HG03432 (cell line): ENCODE measurements around the gene PFKL.

Experiments
- ATAC-seq: cut with Tn5 transposase; IDR thresholded peaks from one replicate; pipeline ENCODE4 v1.9.1; 2021; ENCODE audit warnings: mild to moderate bottlenecking, moderate library complexity; ENCODE audit not compliant: unreplicated experiment

The PFKL gene

DNA sequence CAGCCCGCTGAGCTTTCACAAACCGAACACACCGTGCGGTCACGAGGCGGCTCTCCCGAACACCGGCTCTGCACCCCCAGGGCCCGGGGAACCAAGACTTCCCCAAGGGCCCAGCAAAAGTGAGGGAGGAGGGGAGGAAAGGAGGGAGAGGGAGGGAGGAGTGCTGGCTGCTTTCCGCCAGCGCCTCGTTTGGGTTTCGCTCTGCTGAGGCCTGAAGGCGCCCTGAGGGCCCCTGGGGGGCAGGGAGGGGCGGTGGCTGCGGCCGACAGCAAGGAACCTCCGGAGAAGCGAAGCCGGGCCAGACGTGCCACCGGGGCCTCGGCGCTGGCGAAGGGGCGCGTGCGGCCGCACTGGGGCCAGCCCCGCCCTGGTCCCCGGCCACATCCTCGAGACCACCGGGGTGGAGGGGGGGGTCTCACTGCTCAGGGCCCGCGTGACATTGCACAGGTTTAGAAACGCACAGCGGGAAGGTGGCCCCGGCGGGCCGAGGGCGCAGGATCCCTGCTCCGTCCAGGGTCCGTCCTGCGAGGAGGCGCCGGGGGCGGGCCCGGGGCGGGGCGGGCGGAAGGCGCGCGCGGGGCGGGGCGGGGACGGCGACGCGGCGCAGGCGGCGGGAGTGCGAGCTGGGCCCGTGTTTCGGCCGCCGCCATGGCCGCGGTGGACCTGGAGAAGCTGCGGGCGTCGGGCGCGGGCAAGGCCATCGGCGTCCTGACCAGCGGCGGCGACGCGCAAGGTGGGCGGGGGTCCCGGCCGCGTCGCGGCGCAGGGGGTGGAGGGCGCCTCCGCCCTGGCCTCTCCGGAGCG lies at the start of gene PFKL:
Gene PFKL (plus strand): TSS at position 596 of the 804 bp plus-strand sequence. CDS start 53 bp downstream, at position 649.
- peak; percentile 58 for ATAC-seq

DNA sequence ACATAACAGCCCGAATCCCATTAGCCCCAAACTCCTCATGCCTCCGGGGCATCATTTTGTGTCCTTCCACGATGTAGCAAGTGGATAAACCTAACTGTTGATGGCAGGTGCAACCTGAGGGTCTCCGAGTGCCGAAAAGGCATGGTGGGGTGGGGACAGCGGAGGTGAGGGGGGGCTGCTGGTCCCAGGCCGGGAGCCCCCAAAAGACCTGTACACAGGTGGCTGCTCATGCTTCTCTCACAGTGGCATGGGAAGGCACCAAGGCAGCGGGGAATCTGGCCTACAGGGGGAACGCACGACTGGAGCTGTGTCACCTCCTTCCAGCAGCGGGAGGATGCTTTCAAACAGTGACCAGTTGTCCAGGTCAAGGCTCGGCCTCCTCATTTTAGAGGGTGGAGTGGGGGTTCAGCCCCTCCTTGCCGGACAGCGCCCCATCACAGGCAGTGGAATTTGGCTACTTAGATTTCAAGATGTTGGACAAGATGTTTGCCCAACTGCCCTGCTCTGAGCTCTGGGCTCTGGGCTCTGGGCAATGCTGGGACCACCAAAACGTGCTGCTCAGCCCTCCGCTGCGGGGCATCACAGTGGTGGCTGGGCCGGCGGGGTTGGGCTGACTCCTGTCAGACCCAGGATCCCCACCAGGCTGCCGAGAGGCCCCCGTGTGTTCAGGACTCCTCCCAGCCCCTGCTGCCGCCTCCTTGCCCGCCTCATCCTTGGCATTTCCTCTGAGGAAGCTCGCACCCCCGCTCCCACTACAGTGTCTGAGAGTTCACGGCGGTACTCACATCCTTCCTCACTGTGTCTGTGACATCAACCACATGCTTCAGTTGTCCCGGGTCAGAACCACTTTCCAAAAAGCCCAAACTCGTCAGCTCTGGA lies 45.8 kb upstream of the PFKL start:
- no peak for ATAC-seq

DNA sequence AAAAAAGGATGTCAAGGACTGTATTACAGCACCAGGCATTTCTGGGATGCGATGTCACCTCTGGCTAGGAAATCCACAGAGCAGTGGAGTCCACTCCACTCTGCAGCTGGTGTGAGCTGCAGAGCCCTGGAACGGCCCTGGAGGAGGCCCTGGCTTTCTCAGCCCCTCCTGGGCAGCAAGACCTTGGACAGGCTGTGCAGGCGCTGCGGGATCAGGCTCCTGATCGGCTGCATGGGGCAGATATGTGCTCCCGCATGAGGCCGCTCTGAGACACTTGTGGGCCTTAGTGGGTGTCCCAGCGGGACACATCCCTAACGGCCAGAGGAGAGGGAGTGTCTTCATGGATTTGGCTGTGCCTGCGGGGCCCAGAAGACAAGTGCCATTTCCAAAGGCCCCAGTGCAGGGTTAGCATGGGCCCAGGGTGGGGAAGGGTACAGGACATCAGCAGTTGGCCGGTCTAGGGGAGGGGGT lies 44.3 kb upstream of the PFKL start:
- ATAC-seq, result no peak

DNA sequence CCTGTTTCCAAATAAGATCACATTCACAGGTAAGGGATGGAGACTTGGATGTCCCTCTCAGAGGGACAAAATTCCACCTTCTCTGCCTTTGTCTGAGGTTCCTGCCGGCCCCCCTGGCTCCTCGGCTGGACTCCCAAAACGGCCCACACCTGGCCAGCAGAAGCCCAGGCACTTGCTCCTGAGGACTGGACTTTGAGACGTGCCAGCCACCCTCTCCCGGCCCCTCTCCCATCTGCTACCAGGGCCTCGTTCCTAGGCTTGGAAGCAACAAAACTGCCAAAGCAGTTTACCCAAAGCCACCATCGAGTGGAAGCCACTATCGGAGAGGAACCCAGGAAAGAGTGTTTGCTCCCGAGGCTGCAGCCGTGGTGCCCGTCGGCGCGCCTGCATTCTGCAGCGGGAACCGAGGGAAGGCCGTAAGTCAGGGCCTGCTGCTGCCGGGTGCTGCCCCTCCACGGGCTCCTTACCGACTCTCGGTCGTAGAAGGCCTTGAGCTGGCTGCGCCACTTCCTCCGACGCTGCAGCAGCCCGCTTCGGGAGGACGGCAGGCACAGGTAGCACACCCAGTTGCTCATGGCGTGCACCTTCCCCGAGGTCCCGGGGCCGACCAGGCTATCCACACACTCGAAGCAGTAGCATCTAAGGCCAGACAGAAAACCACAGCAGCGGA lies 41.7 kb upstream of the PFKL start:
- ATAC-seq, result no peak

DNA sequence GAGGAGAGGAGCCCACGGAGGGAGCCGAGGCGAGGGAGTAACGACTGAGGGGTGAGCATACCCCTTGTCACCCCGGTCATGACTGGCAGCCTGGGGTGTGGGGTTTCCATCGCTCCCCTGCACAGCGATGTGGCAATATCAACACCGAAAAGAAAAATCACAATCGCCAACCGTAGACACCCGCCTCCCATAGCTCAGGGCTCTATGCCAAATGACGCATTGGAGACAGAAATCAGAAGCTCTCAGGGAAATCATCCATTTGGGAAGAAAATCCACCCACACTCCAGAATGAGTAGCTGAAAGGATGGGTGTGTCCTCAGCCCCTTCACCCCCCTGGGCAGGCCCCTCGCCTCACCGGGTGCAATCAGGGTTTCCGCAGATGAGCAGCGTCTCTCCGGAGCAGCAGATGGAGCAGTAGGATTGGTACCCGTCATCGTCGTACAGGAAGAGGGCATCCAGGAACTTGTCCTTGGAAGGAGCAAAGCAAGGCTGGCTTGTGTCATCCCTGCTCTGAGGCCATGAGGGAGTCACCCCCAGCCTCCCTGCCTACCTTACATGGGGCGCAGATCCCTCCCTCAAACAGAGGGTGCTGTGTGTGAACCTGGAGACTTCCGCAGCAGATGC lies 40.7 kb upstream of the PFKL start:
- no peak for ATAC-seq

DNA sequence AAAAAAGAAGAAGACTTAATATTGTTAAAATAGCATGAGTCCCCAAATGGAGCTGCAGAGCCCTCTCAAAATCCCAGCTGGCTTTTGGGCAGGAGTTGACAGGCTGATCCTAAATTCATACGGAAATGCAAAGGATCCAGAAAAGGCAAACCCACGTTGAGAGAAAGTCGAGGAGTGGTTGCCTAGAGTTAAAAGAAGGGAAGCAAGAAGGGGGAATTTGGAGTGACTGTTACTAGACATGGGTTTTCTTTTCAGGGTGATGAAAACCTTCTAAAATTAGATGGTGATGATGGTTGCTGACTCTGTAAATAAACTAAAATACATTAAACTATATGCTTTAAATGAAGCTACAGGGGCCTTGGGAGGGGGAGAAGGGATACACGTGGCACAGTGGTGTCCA lies 39.8 kb upstream of the PFKL start:
- no peak for ATAC-seq

DNA sequence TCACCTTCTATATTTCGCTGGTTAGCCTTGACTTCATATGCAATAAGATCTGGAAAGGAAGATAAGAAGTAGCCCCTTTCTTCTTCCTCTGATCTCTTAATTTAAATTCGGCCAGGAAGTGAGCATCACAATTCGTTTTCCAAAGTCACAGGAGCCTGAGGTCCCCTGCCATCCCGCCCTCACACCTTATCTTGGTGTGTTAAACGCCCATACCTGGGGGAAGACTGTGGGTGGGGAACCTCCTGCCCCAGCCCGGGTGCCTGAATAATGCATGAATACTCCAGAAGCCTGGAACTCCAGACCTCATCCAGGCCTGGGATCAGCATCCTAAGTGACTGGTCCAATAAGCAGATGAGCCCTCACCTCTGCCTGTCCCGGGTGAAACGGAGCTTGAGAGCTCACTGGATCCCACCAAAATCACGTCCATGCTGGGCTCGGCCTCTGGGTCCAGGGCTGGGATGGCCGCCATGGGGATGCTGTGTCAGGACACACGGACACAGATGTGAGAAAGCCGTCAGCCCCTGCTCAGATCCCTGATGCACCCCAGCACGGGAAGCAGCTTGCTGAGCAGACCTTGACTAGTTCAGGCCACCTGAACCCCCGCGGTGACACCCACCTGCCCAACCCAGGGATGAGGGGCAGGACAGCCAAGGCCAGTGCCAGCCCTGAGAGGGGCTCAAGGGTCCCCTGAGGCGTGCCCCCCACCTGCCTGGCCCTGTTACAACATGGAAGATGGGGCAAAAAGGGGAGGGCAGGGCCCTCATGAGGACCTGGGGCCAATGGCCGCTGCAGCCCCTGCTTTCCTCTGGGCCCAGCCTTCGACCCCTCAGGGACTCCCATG lies 38.8 kb upstream of the PFKL start:
- no peak for ATAC-seq

DNA sequence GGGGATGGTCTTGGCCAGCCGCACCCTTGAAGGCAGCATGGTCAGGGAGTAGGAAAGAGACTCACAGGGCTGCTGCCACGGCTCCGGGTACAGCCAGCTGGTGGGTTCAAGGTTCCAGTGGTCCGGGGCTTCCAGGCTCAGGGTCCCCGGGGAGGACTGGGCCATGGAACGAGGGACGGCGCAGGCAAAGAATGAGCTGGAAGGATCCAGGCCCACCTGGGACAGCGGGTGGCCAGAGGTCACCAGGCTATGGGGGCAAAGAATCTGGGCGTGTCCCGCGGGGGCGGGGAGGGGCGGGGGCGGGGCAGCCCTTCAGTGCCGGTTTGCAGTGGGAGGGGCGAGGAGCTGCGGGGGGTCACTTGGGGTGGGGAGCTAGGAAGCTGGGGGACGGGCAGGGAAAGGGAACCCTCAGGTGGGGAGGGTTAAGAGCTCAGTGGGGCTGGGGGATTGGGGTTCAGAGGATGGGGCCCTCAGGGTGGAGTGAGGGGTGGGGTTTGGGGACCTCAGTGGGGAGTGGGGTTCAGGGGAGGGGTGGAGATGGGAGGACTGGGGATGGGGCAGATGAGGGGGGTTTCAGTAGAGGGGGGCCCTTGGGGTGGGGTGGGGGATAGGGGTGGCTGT lies 38.1 kb upstream of the PFKL start, which contains the start of gene DNMT3L:
Gene DNMT3L (minus strand): TSS at position 223 of the 621 bp plus-strand sequence. CDS start 638 bp downstream, outside the sequence.
- no peak for ATAC-seq

DNA sequence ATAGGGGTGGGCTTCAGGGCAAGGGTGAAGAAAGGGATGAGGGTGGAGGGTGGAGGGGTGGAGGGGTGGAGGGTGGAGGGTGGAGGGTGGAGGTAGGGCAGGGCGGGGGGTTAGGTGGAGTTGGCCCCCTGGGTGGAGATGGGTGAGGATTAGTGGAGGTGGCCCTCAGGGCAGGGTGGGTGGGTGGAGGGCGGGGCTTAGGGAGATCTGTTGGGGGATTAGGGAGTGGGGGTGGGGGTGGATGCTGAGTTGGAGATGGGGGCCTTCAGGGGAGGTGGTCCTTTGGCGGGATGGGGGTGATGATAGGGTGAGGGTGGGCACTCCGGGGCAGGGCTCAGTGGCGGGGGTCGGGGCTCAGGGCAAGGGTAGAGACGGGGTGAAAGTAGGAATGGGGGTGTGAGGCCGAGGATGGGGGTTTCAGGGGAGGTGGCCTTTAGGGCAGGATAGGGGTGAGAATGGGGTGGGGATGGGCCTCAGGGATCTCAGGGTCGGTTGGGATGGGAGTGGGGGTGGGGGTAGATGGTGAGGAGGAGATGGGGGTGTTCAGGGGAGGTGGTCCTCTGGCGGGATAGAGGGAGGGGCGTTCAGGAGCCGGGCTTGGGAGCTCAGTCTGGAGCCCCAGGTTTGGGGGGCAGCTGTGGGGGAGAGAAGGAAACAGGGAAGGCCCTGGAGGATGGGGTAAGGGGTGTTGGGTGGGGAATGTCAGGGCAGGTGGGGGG lies 37.4 kb upstream of the PFKL start:
- ATAC-seq, result no peak

DNA sequence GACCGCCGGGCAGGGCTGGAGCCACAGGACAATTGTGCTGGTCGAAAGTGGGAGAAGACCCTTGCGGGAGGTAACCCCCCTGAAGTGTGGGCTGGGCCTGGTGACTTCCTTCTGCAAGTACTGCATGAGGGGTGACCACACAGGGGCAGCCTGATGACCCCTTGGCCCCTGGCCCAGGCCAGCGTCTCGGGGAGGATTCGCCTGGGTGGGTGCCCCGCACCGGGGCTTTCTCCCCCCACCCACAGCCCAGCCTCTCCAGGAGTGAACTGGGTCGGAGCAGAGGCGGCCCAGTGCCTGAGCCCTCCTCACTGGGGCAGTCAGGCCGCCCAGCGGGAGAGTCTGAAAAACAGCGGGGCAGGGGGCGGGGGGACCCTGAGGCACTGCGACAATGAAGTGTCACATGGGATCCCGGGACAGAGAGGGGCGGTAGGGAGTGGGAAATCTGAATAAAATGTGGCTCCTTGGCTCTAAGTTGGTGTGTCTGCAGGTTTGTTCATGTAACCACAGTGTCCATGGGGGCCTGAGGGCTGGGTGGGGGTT lies 36.6 kb upstream of the PFKL start:
- no peak for ATAC-seq

DNA sequence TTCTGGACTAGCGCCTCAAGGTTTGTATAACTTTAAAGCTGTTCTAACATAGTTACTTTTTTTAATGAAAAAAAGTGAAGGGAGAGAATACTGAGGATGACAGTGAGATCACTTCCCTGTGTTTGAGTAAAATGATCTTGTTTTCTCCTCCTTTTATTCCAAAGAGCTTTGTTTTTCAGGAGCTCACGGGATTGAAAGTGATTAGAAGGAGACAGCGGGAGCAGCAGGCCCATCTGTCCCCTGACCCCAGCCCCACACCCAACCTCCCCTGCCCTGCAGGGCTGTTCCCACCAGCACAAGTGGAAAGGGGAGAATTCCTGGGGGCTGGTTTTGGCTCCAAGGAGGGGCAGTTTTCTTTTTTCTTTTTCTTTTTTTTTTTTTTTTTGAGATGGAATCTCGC lies 36.1 kb upstream of the PFKL start:
- no peak for ATAC-seq

DNA sequence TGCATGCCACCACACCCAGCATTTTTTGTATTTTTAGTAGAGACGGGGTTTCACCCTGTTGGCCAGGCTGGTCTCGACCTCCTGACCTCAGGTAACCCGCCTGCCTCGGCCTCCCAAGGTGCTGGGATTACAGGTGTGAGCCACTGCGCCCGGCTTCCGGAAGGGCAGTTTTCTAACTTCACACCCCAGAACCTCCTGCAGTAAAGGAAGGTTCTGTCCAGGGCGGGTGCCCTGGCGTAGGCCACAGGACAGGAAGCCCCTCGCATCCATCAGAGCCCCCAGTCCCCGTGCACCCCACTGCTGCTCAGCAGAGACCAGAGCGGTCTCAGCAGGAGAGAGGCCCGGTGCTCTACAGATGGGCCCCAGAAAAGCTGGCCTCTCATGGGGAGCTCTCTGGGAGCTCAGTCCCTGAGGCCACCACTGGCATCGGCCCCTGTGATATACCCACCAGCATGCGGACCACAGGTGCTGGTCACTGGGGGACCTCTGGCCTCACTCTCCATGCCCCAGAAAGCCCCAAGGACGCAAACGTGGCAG lies 34.1 kb upstream of the PFKL start:
- no peak for ATAC-seq

DNA sequence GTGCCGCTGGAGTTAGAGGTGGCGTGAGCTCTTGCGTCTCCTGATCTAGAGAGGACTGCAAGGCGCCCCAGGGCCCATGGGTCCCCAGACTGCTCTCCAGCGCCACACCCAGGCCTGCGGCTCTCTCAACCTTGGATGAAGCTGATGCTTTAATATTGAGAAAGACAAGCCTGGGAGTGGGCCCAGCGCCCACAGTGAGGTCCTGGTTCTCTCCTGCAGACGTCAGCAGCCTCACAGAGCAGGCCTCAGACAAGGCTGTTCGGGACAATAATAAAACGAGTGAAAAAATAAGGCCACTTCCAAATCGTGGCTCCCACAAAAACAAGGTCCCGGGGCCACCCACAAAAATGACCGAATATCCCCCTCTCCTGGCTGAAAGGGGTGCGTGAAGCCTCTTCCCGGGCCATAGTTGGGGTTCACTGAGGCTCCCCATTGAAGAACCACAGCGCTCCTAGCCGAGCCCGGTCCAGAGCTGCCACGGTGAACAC lies 32.2 kb upstream of the PFKL start:
- no peak for ATAC-seq

DNA sequence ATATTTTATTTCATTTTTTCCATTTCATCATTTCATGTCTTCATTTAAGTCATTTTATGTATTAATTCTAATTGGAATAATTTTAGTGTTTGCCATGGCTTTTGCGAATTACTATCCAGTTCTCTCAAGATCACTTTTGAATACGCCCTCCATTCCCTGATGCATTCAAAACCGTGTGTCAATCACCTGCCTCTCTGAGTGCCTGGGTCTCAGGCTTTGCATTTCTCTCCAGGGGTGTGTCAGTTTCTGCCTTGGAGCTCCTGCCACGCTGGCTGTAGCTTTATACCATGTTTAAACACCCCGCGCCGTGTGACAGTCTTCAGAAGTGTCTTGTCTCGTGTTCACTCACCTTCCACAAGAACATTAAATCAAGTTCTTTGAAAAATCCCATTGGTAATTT lies 30.8 kb upstream of the PFKL start:
- no peak for ATAC-seq

DNA sequence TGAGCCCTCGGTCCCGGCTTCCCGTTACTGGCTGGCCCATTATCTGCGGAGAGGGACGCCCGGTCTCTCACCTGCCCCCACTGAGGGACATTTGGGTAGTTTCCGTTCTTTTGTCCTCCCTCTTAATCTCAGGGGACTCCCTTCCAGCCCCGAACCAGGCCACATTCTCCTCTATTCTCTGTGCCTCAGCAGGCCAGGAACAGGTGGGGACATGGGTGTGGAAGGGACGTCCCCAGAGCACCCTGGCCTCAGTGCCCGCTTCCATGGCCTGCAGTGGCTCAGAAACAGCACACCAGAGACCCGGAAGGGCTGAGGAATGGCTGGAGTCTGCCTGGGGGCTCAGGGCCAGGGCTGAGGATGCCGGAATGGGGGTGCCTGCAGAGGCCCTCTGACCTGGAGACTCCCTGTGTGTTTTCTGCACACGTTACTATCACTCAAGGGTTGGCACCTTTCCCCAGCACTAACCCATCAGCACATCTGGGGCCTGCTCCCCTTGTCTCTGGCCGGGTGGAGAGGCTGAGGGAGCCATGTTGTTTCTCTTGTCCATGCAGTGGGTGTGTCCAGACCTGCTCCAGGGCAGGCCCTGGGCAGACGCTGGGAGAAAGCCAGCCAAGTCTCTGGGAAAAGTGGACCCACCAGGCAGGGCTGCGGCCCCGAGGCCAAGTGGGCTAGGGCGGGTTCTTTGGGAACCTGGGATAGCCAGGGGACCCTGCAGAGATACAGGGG lies 28.1 kb upstream of the PFKL start:
- ATAC-seq, result no peak

DNA sequence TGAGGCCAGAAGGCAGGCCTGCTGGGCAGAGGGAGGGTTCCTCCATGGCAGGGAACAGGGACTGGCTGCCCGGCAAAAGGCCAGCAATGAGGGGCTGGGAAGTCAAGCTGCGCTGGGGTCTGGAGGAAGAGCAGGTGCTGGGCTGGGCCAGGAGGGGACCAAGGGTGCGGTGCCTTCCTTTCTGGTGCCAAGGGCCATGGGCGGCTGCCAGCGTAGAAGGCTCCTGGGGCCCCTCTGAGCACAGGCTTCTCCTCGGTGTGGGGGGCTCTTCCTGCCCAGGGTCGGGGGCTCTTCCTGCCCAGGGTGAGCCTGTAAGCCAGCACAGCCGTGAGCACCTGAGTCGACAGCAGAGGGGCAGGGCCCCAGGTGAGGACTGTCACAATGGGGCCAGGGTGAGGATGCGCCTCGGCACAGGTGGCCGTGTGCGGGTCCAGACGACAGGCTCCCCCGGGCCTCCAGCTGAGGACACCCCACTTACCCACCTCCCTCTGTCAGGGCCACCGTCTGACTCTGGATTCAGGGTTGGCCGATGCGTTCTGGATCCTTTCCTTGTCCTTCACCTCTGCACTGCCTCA lies 27.5 kb upstream of the PFKL start:
- ATAC-seq, result no peak

DNA sequence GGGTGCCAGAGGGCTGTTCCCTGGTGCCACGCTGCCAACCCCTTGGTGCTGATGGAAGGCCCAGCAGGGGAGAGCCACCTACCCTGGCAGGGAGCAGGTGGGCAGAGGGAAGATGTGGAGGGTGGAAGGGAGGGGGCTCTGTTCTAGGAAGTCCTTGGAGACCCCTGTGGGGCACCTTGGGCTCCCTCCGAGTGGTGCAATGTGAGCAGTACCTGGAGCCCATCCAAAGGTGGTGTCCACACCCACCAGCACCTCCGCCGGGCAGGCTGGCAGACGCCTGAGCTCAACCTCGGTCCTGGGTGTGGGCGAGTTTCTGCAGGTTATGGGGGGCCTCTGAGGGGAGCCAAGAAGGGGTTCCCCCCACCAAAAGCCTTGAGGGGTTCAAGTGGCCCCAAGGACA lies 26.8 kb upstream of the PFKL start:
- no peak for ATAC-seq
